Activated T-cell treated with anti-CD3 and anti-CD28 coated beads, Interleukin-2, amount 50 U/mL, for 24 hours (primary cell): ENCODE measurements around the gene ALG10B.
A peak's percentile ranks its signal among the peaks of the same experiment; 100 is the strongest.
"Not testable (repeated sequence)": the region's sequence is repeated elsewhere in the genome, so short reads cannot be mapped to it uniquely, and the experiment has no call there.

Source experiments
- DNase-seq: peaks from one replicate; pipeline ENCODE4 v3.0.0-alpha.2; 2020
- H3K27ac Mint-ChIP-seq: 2 replicates; pipeline ENCODE4 v1.8.0; 2020; ENCODE audit warnings: mild to moderate bottlenecking, mixed read lengths
- H3K27me3 Mint-ChIP-seq: 2 replicates; pipeline ENCODE4 v1.8.0; 2020; ENCODE audit warnings: mixed read lengths
- H3K36me3 Mint-ChIP-seq: 2 replicates; pipeline ENCODE4 v1.8.0; 2020; ENCODE audit warnings: low read depth, mixed read lengths
- H3K4me1 Mint-ChIP-seq: 2 replicates; pipeline ENCODE4 v1.8.0; 2020; ENCODE audit warnings: low read depth, mixed read lengths
- H3K4me3 Mint-ChIP-seq: 2 replicates; pipeline ENCODE4 v1.8.0; 2020; ENCODE audit warnings: mild to moderate bottlenecking, moderate library complexity, mixed read lengths
- H3K9me3 Mint-ChIP-seq: 2 replicates; pipeline ENCODE4 v1.8.0; 2020; ENCODE audit warnings: mixed read lengths

Gene ALG10B, protein sequence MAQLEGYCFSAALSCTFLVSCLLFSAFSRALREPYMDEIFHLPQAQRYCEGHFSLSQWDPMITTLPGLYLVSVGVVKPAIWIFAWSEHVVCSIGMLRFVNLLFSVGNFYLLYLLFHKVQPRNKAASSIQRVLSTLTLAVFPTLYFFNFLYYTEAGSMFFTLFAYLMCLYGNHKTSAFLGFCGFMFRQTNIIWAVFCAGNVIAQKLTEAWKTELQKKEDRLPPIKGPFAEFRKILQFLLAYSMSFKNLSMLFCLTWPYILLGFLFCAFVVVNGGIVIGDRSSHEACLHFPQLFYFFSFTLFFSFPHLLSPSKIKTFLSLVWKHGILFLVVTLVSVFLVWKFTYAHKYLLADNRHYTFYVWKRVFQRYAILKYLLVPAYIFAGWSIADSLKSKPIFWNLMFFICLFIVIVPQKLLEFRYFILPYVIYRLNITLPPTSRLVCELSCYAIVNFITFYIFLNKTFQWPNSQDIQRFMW

GRCh38 chr12:38316391-38317129, at the start of gene ALG10B:
Gene ALG10B (plus strand): TSS chr12:38316774. CDS start chr12:38316894, 120 bp downstream.
- Mint-ChIP-seq H3K4me1 (peaks cover 24% of the 10 kb centered on the region), H3K9me3 (no peaks in the 10 kb centered on the region), H3K4me3 (peak within 1 kb of the TSS; percentile 96), H3K36me3 (peaks cover 24% of the 10 kb centered on the region), H3K27ac (peak within 1 kb of the TSS; percentile 97), H3K27me3 (no peaks in the 10 kb centered on the region)
- DNase-seq = peak; percentile 94

DNA sequence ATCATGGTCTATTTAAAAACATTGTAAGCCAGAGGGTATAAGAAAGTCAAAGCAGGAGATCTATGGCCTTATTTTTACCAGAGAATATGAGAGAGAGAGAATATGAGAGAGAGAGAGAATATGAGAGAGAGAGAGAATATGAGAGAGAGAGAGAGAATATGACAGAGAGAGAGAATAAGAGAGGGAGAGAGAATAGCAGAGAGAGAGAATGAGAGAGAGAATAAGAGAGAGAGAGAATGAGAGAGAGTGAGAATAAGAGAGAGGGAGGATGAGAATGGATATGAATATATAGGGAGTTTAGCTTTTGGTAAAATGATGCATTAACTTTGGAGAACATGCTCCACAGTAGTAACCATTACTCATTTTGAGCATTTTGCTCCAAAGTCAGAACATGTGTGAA, 48.0 kb upstream of the ALG10B start:
- DNase-seq = no peak
- Mint-ChIP-seq H3K4me3 (no peak overlapping the region), H3K9me3 (no peaks in the 10 kb centered on the region), H3K4me1 (no peaks in the 10 kb centered on the region), H3K36me3 (no peaks in the 10 kb centered on the region), H3K27me3 (no peaks in the 10 kb centered on the region), H3K27ac (no peak overlapping the region)

GRCh38 chr12:38269897-38270296, 46.7 kb upstream of the ALG10B start:
- no peaks in the 10 kb centered on the region for H3K9me3 Mint-ChIP-seq
- H3K4me1 Mint-ChIP-seq = no peaks in the 10 kb centered on the region
- no peaks in the 10 kb centered on the region for H3K36me3 Mint-ChIP-seq
- no peak overlapping the region for H3K4me3 Mint-ChIP-seq
- no peak for DNase-seq
- H3K27me3 Mint-ChIP-seq = no peaks in the 10 kb centered on the region
- H3K27ac Mint-ChIP-seq = no peak overlapping the region

- Mint-ChIP-seq H3K36me3 (no peaks in the 10 kb centered on the region), H3K4me1 (no peaks in the 10 kb centered on the region), H3K9me3 (no peaks in the 10 kb centered on the region), H3K27me3 (no peaks in the 10 kb centered on the region), H3K27ac (no peak overlapping the region), H3K4me3 (no peak overlapping the region)
- no peak for DNase-seq
These were observed 36.8 kb upstream of the ALG10B start for GRCh38 chr12:38279756-38280155.

GRCh38 chr12:38282886-38283285, 33.7 kb upstream of the ALG10B start:
- H3K4me1 Mint-ChIP-seq = no peaks in the 10 kb centered on the region
- no peaks in the 10 kb centered on the region for H3K36me3 Mint-ChIP-seq
- no peaks in the 10 kb centered on the region for H3K27me3 Mint-ChIP-seq
- H3K4me3 Mint-ChIP-seq = no peak overlapping the region
- no peaks in the 10 kb centered on the region for H3K9me3 Mint-ChIP-seq
- H3K27ac Mint-ChIP-seq = no peak overlapping the region
- no peak for DNase-seq

DNA sequence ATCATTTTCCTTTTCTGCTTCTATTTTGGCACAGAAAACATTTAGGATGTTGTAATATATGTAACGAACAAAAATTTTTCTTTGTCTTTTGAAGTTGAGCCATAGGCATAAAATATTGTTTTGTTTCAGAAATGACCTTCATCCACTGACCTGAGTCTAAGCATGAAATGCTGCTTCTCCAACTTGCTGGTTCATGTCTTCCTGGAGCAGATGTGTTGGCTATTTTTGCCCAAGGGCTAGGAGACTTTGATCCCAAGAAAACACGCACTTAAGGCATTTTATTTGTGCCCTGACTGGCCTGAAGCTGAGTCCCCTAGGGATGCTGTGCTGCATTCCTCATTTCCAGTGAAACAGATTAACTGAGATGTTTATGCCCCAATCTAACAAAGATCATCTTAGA, 27.2 kb upstream of the ALG10B start:
- no peak overlapping the region for H3K4me3 Mint-ChIP-seq
- H3K27ac Mint-ChIP-seq = no peak overlapping the region
- H3K27me3 Mint-ChIP-seq = peaks cover 11% of the 10 kb centered on the region
- no peaks in the 10 kb centered on the region for H3K4me1 Mint-ChIP-seq
- no peaks in the 10 kb centered on the region for H3K36me3 Mint-ChIP-seq
- no peak for DNase-seq
- no peaks in the 10 kb centered on the region for H3K9me3 Mint-ChIP-seq

DNA sequence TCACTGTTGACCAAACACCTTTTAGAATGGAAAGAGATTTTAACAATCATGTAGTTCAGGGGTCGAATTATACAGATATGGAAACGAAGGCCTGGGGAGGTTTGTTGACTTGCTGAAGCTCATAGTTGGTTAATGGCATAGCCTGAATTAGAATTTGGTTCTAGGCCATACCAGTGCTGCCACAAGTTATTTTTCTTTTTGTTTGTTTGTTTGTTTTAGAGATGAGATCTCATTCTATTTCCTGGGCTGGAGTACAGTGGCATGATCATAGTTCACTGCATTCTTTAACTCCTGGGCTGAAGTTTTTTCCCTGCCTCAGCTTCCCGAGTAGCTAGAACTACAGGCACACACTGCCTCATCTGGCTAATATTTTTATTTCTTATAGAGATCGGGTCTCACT, 25.4 kb upstream of the ALG10B start:
- Mint-ChIP-seq H3K9me3 (no peaks in the 10 kb centered on the region), H3K36me3 (no peaks in the 10 kb centered on the region), H3K4me1 (no peaks in the 10 kb centered on the region), H3K27ac (no peak overlapping the region), H3K27me3 (peaks cover 17% of the 10 kb centered on the region), H3K4me3 (no peak overlapping the region)
- no peak for DNase-seq

GRCh38 chr12:38302972-38303371, 13.6 kb upstream of the ALG10B start:
- not testable (repeated sequence) for H3K4me1 Mint-ChIP-seq, H3K36me3 Mint-ChIP-seq, H3K27me3 Mint-ChIP-seq, H3K4me3 Mint-ChIP-seq, H3K27ac Mint-ChIP-seq, DNase-seq
- peaks cover 19% of the 10 kb centered on the region for H3K9me3 Mint-ChIP-seq

DNA sequence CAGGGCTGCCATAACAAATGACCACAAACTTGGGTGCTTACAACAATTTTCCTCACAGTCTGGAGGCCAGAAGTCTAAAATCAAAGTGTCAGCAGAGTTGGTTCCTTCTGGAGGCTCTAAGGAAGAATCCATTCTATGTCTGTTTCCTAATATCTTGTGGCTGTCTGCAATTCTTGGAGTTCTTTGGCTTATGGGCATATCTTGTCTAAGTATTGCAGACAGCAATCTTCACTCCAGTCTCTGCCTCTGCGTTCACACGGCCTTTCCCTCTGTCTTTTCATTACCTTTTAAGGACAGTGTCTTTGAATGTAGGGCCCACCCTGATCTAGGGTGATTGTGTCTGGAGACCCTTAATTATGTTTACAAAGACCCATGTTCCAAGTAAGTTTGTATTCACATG, 5.4 kb downstream of the ALG10B start:
- Mint-ChIP-seq H3K36me3 (peaks cover 44% of the 10 kb centered on the region), H3K4me1 (peaks cover 20% of the 10 kb centered on the region)
- H3K9me3 Mint-ChIP-seq, H3K27me3 Mint-ChIP-seq, H3K27ac Mint-ChIP-seq, DNase-seq, H3K4me3 Mint-ChIP-seq: not testable (repeated sequence)

- Mint-ChIP-seq H3K27me3 (no peaks in the 10 kb centered on the region), H3K4me3 (no peak overlapping the region), H3K36me3 (peaks cover 35% of the 10 kb centered on the region), H3K27ac (no peak overlapping the region), H3K4me1 (no peaks in the 10 kb centered on the region), H3K9me3 (no peaks in the 10 kb centered on the region)
- no peak for DNase-seq
These were observed 8.3 kb downstream of the ALG10B start for GRCh38 chr12:38324912-38325311.

DNA sequence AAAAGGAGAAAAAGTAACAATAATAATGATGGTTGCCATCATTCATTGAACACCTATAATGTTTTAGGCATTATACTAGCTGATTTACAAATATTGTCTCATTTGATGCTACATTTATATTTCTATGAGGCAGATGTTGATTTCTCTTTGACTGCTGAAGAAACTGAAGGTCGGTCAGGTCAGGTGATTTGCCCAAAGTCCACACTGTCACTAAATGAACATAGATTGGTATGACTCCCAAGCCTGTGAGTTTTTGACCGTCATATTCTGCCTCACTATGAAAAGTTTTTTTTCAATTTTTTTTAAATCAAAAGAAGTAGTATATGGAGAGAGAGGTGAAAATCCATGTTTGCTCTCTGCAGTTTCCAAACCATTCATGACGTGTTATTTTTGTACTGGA, 10.8 kb downstream of the ALG10B start:
- Mint-ChIP-seq H3K27ac (no peak overlapping the region), H3K27me3 (no peaks in the 10 kb centered on the region), H3K36me3 (peaks cover 19% of the 10 kb centered on the region), H3K4me3 (no peak overlapping the region), H3K4me1 (no peaks in the 10 kb centered on the region), H3K9me3 (no peaks in the 10 kb centered on the region)
- DNase-seq = no peak

DNA sequence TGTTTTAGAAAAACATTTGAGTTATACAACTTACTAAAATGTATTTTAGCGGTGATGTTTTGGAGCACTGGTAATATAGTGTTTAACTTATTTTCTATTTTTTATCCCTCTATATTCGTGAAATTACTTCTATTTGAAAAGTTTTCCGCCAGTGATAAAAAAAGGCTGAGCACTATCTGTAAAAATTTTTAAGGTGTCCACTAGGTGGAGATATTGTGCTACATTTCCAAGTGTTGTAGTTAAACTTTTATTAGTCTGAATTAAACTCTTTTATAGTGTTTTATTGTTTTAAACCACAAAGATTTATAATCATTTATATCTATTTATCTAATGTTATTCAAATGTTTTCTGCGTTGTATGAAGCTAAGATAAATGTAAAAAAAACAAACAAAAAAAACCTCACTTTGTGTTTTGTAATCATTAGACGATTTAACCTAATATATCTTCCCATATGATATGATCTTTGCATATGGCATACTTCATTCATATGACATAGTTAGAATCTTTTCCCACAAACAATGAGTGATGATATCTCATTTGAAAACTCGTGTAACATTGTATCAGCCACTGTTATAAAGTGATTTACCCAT, 11.8 kb downstream of the ALG10B start:
- H3K36me3 Mint-ChIP-seq = peaks cover 12% of the 10 kb centered on the region
- DNase-seq = no peak
- H3K27ac Mint-ChIP-seq = no peak overlapping the region
- H3K27me3 Mint-ChIP-seq = no peaks in the 10 kb centered on the region
- H3K4me3 Mint-ChIP-seq = no peak overlapping the region
- H3K9me3 Mint-ChIP-seq = no peaks in the 10 kb centered on the region
- H3K4me1 Mint-ChIP-seq = no peaks in the 10 kb centered on the region

DNA sequence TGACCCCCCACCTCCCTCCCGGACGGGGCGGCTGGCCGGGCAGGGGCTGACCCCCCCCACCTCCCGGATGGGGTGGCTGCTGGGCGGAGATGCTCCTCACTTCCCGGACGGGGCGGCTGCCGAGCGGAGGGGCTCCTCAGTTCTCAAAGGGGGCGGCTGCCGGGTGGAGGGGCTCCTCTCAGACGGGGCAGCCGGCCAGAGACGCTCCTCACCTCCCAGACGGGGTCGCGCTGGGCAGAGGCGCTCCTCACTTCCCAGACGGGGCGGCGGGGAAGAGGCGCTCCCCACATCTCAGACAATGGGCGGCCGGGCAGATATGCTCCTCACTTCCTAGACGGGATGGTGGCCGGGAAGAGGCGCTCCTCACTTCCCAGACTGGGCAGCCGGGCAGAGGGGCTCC, 13.8 kb downstream of the ALG10B start:
- H3K36me3 Mint-ChIP-seq, H3K4me3 Mint-ChIP-seq, H3K27ac Mint-ChIP-seq, H3K9me3 Mint-ChIP-seq, H3K4me1 Mint-ChIP-seq, DNase-seq, H3K27me3 Mint-ChIP-seq: not testable (repeated sequence)

DNA sequence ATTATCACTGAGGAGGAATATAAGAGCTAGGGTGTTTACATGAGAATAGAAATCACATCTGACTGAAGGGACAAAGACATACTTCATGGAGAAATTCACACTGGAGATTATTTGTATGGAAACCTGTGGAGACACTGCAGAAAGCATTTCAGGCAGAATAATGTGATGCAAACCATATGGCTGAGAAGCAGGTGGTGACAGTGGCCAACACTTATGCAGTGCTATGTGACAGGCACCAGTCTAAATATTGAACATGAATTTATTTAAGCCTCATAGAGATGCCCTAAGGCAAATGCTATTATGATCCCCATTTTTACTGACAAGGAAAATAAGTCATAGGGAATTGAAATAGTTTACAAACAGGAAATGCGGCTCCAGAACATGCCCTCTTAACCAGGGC, 16.2 kb downstream of the ALG10B start:
- H3K36me3 Mint-ChIP-seq = no peaks in the 10 kb centered on the region
- H3K9me3 Mint-ChIP-seq = no peaks in the 10 kb centered on the region
- H3K27ac Mint-ChIP-seq = no peak overlapping the region
- H3K27me3 Mint-ChIP-seq = no peaks in the 10 kb centered on the region
- no peaks in the 10 kb centered on the region for H3K4me1 Mint-ChIP-seq
- H3K4me3 Mint-ChIP-seq = no peak overlapping the region
- DNase-seq = no peak

GRCh38 chr12:38342444-38342843, 25.9 kb downstream of the ALG10B start:
- Mint-ChIP-seq H3K4me1 (no peaks in the 10 kb centered on the region), H3K27ac (no peak overlapping the region)

More at GRCh38 chr12:38342444-38342843, 25.9 kb downstream of the ALG10B start:
- no peak overlapping the region for H3K4me3 Mint-ChIP-seq
- no peak for DNase-seq
- peaks cover 6% of the 10 kb centered on the region for H3K9me3 Mint-ChIP-seq
- H3K36me3 Mint-ChIP-seq = no peaks in the 10 kb centered on the region
- peaks cover 15% of the 10 kb centered on the region for H3K27me3 Mint-ChIP-seq
